Islet precursor cell (in vitro differentiated cells): ENCODE data around the gene SLC35F3.
"Not testable (repeated sequence)": the region's sequence is repeated elsewhere in the genome, so short reads cannot be mapped to it uniquely, and the experiment has no call there.

Experiments used
- DNase-seq: peaks from one replicate; pipeline ENCODE4 v3.0.0-alpha.2; 2018

SLC35F3 gene

DNA sequence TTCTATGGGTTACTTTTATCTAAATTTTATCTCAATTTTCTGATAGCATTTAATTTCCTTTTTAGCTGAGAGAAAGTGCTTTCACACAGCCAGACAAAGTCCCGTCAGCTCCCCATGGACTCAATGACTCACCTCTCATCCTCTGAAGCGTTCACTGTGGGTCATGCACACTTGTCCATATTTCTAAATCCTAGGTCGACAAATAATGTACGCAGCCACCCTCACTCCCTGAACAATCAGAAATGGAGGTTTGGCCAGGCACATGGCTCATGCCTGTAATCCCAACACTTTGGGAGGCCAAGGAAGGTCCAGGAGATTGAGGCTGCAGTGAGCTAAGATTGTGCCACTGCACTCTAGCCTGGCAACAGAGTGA is 426.4 kb downstream of the SLC35F3 start:
- DNase-seq: no peak

GRCh38 chr1:234331507-234331906 is 427.0 kb downstream of the SLC35F3 start:
- DNase-seq: no peak

GRCh38 chr1:234336359-234336758 is 431.9 kb downstream of the SLC35F3 start:
- DNase-seq: no peak

DNA sequence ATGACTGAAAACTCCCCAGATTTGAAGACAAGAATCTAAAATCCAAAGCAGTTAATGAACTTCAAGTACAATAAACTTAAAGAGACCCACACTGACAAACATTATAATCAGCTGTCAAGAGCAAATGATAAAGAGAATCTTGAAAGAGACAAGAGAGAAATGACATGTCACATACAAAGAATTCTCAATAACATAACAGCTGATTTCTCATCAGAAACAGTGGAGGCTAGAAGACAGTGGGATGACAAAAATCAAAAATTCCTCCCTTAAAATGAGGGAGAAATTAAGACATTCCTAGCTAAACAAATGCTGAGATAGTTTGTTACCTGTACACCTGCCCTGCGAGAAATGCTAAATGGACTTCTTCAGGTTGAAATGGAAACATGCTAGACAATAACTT is 432.8 kb downstream of the SLC35F3 start:
- DNase-seq: no peak

DNA sequence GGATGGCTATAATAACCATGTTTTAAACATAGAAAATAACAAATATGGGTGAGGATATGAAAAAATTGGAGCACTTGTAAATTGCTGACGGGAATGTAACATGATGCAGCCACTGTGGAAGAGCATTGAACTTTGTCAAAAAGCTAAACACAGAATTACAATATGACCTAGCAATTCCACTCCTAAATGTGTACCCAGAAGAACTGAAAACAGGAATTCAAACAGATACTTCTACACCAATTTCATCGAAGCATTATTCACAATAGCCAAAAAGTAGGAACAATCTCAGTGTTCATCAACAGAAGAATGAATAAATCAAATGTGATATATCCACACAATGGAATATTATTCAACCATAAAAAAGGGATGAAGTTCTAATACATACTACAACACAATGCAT is 436.1 kb downstream of the SLC35F3 start:
- DNase-seq: no peak

GRCh38 chr1:234342774-234343173 is 438.3 kb downstream of the SLC35F3 start:
- DNase-seq: no peak

- DNase-seq: no peak
These were observed 440.8 kb downstream of the SLC35F3 start for GRCh38 chr1:234345237-234345636.

GRCh38 chr1:234348964-234349363 is 444.5 kb downstream of the SLC35F3 start:
- DNase-seq: no peak

- no peak for DNase-seq
These were observed 451.5 kb downstream of the SLC35F3 start for GRCh38 chr1:234355782-234356510.

GRCh38 chr1:234356615-234357269 is 452.3 kb downstream of the SLC35F3 start:
- not testable (repeated sequence) for DNase-seq

DNA sequence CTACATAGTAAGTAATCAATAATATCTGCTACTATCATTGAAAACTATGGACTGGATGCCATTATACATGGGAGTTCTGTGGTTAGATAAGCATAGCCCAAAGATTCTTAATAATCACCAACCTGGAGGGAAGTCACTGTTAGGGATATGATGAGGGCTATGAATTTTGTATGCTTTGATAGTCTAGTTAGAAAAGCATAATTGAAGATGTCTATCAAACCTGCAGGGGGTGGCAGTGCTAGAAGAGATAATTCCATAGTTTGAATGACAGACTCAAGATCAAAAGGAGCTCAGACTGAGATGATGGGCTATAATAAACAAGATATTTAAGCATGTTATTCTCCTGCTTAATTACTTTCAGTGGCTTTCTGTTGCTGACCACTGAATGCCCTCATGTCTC is 453.4 kb downstream of the SLC35F3 start:
- DNase-seq: no peak

DNA sequence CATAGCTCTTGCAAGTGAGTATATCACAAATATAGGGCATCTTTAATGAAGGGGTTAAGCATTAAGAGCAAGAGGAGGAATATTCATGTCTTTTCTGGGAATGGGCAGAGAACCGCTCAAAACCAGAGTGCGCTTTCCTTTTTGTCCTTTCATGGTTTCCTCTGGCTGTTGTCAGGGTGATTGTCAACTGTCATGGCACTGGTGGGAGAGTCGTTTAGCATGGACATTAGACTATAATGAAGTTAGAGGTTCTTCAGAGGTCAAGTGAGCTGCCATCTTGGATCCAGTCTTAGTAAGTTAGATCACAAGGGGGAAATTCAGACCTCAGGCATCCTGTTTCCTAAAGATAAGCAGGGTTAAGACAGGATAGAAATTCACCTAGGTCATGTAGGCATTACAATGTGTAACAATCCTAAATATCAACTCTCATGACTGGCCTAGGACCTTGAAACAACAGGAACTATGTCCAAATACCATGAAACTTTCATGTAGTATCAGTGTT is 456.7 kb downstream of the SLC35F3 start:
- DNase-seq: no peak

GRCh38 chr1:234362558-234362957 is 458.1 kb downstream of the SLC35F3 start:
- no peak for DNase-seq

DNA sequence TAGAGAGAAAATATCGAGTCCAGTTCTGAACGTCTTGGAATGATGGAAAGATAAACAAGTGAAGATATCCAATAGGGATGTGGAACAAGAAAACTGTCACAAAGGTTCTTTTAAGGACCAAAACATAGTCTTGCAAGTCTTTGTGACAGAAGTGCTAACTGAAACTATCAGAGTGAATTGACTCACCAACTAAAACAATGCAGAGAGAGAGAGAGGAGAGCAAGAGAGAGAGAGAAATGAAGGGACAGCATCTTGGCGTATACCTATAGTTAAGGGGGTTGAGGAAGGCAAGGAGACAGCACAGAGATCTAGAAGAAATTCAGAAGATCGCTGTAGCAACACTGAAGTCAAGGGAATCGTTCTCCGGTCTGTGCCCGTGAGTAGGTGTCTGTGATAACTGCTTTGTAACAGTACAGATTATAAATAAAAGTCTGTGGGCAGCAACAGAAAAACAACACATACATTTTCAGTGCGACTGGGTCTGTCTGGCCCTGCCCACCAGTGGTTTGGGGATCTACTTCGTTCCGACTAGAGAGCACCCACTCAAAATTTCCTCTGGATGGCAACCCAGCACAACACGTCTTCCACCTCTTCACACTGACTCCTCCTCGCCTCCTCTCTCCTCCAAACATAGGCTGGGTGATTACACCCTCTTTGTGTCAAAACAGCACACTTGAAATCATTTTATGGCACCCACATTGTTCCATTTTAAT is 464.0 kb downstream of the SLC35F3 start:
- DNase-seq: no peak

GRCh38 chr1:234369033-234369430 is 464.6 kb downstream of the SLC35F3 start:
- no peak for DNase-seq

GRCh38 chr1:234369784-234370183 is 465.3 kb downstream of the SLC35F3 start:
- no peak for DNase-seq

- DNase-seq: no peak
These were observed 466.9 kb downstream of the SLC35F3 start for GRCh38 chr1:234371414-234371813.

GRCh38 chr1:234372011-234372757 is 467.7 kb downstream of the SLC35F3 start:
- no peak for DNase-seq

DNA sequence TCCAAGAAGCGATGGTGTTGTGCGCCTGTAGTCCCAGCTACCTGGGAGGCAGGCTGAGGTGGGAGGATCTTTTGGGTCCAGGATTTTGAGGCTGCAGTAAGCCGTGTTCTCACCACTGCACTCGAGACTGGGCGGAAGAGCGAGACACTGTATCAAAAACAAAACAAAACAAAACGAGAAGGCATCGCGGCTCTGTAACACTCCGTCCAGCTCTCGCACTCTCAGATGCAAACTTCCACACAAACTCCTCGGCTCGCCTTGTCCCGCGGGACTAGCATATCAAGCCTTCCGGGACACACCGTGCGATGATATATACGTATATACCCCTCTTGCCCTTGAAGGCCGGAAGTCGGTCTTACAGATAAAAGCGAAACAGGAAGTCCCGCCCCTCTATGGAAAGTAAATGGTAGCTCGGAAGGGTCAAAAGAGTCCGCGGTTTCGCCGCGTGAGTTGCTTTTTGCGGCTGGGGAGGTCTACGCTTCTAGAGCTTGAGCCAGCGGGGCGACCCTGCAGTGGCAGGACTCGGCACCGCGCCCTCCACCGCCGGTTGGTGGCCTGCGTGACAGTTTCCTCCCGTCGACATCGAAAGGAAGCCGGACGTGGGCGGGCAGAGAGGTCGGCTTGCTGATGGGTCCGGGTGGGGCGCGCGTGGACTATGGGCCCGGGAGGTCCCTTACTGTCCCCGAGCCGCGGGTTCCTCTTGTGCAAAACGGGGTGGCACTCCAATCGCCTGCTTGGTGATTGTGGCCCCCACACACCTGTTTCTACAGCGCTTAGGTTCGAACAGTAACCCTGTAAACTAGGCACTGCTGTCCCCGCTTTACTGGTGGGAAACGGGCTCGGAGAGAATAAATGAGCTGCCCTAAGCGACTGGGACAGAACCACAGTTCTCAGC is 468.8 kb downstream of the SLC35F3 start, which contains the start of gene COA6:
Gene COA6, plus strand, starts transcription at position 393 of the 895 bp plus-strand sequence. Its CDS starts 11 bp downstream, at position 404.
- peak; percentile 97 for DNase-seq

DNA sequence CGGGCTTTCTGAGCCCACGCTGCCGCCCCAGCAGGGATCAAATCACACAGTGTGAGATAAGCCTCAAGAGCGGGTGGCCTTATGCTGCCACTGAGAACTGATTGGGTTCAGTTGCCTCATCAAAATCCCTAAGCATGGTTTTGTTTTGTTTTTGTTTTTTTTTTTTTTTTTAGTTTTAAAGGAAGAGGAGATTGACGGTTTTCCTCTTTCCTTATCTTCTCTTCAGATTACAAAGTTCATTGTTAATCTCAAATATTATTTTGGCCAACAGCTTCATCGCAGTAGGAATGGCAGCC is 469.4 kb downstream of the SLC35F3 start:
- DNase-seq: no peak
